Amygdala (tissue), 56 donors: ENCODE measurements around the gene SEMA3A.
A peak's percentile ranks its signal among the peaks of the same experiment; 100 is the strongest.

Experiments
- DNase-seq, 56 donors: peaks; one replicate each; lab custom pipeline; 2025; lab: John Stamatoyannopoulos, UW

SEMA3A gene

DNA sequence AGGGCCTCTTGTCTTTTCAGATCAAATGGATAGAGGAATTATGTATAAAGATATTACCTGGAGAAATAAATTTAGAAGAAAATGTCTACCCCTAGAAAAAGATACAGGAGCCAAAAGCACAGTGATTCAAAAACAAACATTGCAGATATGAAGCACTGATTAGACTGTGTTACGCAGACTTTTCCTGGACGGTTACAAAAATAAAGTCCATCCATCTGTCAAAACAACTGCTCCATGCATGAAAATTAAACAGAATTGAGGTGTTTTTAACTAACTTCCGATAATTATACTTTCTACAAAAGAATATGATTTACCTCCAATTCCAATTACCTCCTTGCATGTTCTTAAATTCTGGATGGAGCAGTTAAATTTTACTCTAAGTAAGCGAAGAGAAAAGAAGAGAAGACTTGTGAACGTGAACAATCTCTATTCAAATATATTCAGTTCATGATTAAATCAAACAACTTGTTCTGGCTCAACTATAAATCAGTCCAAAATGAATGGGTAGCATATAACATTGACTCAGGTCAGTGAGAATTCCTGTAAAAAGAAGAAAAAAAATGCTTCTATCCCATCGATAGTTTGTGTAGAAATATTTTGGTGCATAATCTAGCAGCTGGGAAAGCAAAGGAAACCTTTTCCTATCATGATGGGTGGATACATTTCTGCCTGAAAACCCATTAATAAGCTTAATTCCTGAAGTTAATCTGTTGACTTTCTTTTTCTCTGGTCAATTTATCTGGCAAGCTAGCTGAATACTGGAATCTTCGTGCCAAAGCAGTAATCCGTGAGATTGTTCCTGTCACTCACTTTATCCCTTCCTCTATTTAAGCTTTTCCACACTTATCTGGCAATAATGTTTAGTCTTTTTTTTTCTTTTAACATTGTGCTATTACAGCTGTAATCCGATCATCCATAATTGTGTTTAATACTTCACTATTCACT lies 80.4 kb downstream of the SEMA3A start:
- DNase-seq, result no peak

DNA sequence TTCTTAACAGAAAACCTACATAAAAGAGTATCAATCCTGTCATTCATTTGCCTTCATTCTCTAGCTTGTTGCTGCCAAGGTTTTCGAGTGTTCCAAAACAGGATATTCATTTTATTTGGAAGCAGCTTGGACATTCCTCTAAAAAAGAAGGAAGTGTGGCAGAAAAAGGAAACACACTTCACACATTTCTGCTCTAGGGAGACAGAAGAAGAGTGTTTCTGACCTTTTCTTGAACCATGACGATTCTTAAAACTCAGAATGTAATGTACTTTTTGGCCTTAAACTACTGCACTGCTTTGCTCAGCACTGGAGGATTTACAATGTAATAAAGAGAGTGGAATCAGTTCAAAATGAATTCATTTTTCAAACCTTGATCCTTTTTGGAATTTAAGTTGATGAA lies 81.3 kb downstream of the SEMA3A start:
- no peak for DNase-seq

GRCh38 chr7:84112771-84113170 lies 81.8 kb downstream of the SEMA3A start:
- no peak for DNase-seq

DNA sequence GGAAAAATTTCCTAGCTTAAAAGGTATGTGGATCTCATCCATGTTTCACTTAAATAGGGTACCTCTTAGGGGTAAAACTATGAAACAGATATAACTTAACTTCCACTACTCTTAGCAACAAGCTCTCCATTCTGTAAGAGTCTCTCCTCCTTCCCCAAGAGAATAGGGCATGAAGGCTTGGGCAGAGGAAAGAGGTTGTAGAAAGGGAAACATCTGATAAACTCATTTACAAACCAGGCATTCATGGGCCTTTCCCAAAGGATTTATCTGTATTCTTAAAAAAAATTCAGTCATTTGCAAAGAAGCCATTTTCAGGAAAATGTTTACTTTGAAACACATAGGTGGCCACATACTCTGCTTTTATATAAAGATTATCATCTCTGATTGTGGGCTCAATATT lies 82.7 kb downstream of the SEMA3A start:
- DNase-seq, result no peak

DNA sequence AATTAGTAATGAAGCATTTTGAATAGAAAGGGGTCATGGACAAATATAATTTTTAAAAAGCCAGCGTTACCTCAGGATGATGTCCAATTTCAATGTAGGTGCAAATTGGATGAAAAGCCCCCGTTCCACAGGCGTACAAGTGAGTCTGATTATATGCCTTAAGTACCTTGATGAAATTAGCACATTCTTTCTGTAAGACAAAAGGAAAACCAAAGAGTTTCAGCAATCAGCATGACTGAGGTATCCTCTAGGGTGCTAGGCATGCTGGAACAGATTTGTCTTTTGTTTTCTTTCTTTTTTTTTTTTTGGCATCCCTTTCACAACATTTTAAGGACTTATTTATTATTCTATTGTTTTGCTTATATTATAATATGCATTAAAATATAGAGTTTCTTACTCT lies 84.2 kb downstream of the SEMA3A start:
- no peak for DNase-seq

DNA sequence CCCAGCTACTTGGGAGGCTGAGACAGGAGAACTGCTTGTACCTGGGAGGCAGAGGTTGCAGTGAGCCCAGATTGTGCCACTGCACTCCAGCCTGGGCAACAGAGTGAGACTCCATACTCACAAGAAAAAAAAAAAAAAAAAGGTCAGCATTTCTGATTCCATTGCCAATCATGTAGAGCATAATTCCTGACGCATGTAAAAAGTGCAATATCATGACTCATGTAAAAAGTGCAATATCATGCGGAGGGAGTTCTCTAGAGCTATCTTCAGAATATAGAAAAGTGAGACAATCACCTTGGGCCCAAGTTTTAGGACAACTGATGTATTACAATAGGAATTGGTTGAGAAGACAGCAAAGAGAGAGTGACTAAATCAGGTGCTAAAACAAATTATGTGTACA lies 85.8 kb downstream of the SEMA3A start:
- no peak for DNase-seq

- no peak for DNase-seq
Observed at GRCh38 chr7:84108119-84108518, 86.5 kb downstream of the SEMA3A start.

DNA sequence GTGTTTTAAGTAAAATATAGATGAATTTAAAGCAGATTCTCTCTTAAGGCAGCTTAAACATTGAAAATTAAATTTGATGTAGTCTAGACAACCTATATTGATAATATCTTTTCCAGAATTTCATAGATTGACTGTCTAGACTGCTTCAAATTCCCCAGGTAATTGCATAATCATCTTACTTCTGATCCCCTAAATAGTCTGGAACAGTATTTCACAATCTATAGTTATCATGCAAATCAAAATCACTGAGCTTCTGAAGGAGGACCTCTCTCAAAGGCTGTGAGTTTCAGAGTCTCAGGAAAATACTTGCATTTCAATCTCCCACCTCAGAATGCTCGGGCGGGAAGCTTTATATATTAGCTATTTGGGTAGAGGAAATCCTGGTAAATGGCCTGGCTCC lies 87.3 kb downstream of the SEMA3A start:
- DNase-seq, result no peak

- DNase-seq, result no peak
Observed at GRCh38 chr7:84106291-84106690, 88.3 kb downstream of the SEMA3A start.

GRCh38 chr7:84105586-84105985 lies 89.0 kb downstream of the SEMA3A start:
- no peak for DNase-seq

DNA sequence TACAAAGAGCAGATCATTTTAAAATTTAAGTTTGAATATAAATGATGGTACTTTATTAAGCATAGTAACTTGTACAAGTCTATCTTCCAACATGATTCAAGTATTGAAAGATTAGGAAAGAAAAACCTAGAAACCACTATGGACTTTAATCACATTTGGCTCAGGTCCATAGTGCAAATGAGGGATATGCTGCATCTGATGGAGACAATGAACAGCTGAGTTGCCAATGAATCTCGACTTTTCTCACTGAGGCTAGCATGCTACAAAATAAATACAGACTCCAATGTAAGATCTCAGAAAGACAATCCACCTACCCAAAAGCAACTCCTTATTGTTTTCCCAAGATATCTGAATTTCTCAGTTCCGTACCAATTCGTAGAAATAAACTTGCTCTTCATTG lies 89.8 kb downstream of the SEMA3A start:
- DNase-seq, result peak in 1 of 56 donors; percentile 3

DNA sequence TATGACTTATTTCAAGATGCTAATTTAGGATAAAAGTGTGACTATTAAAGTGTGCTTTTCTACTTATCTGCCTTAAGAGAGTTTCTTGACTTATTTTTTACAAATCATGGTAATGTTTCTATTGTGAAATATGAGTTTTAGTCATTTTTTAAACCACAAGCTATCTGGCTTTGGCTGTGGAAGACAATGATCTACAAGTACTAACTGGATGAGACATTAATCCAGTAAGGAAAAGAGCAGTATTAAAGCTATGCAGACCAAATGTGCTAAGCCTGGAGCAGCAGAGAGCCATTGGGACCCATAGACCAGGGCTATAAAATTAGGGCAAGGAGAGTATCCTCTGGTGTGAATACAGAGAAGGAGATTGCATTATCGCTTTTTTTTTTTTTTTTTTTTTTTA lies 92.4 kb downstream of the SEMA3A start:
- no peak for DNase-seq

DNA sequence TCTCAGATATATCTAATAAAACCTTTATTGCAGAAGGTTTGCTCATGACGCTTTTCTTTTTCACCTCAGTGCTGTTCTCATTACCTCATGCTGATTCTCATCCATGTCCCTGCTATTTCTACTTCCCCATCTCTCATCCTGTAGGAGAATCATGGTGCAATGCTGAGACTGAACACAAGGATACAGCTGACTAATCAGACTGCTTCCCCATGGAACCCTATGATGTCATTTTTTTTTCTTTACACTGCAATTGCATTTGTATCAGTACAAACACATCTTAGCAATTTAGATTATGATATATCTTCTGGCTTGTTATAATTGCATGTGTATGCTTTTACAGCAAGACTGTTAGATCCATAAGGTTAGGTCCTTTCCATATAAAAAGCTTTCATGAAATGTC lies 93.7 kb downstream of the SEMA3A start:
- no peak for DNase-seq

- no peak for DNase-seq
Observed at GRCh38 chr7:84095971-84096370, 98.6 kb downstream of the SEMA3A start.

- DNase-seq, result no peak
Observed at GRCh38 chr7:84092207-84092606, 102.4 kb downstream of the SEMA3A start.

- DNase-seq, result no peak
Observed at GRCh38 chr7:84091318-84091717, 103.3 kb downstream of the SEMA3A start.

DNA sequence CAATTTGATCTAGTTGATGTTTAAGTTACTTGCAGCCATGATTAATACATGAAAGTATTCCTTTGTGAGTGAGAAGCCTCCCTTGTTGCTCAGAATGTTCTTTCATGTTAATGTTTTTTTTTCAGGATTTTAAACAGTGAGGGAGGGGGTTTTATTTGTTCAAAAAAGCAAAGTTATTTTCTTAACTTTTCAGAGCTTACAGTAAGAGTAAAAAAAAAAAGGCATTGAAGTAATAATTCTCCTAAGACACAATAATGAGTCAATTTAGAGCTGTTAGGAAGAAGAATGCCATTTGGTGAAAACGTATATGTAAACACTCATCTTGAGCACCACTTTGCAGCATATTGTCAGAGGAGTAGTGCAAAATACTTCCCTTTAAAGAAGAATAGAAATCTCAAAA lies 105.8 kb downstream of the SEMA3A start:
- DNase-seq, result no peak

- no peak for DNase-seq
Observed at GRCh38 chr7:84085998-84086397, 108.6 kb downstream of the SEMA3A start.

- no peak for DNase-seq
Observed at GRCh38 chr7:84085147-84085546, 109.4 kb downstream of the SEMA3A start.

- no peak for DNase-seq
Observed at GRCh38 chr7:84083846-84084245, 110.7 kb downstream of the SEMA3A start.

DNA sequence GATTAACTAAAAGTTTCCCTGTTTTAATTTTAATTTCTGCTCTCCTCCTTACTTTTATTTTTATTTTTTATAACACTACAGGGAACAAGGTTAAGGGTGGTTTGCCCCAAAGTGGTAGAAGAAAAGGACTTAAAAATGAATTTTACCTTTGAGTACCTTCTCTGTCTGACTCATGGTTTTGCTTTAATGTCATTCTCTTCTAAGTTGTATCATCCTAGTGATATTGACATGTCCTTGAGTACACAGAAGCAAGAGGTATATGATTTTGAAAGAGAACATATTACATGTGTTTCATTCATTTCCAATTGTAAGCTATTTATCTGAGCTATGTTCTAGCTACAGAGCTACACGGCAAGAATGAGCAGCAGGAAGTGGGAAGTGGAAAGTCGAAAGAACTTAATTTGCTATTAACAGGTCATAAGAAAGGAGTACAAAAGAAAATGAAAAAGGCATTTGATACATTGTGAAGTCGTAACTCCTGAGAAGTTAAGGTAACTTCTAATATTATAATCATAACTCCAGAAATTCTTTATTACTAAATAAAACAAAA lies 112.5 kb downstream of the SEMA3A start:
- DNase-seq, result no peak

GRCh38 chr7:84077336-84077735 lies 117.3 kb downstream of the SEMA3A start:
- no peak for DNase-seq
